ENCODE data around the gene CAB39L. TPM values are rescaled to one million over a fixed set of nuclear protein-coding genes. Genes with fewer than 3 reads are reported as not detected.
A peak's percentile ranks its signal among the peaks of the same experiment; 100 is the strongest.

Gene CAB39L
- total and polyA plus RNA-seq, 9 of the 15 experiments (the other 6 are each of a cell fraction or from before 2014, with no cell fraction given) = 1.1 to 4.2 (median 2.6) TPM

DNA sequence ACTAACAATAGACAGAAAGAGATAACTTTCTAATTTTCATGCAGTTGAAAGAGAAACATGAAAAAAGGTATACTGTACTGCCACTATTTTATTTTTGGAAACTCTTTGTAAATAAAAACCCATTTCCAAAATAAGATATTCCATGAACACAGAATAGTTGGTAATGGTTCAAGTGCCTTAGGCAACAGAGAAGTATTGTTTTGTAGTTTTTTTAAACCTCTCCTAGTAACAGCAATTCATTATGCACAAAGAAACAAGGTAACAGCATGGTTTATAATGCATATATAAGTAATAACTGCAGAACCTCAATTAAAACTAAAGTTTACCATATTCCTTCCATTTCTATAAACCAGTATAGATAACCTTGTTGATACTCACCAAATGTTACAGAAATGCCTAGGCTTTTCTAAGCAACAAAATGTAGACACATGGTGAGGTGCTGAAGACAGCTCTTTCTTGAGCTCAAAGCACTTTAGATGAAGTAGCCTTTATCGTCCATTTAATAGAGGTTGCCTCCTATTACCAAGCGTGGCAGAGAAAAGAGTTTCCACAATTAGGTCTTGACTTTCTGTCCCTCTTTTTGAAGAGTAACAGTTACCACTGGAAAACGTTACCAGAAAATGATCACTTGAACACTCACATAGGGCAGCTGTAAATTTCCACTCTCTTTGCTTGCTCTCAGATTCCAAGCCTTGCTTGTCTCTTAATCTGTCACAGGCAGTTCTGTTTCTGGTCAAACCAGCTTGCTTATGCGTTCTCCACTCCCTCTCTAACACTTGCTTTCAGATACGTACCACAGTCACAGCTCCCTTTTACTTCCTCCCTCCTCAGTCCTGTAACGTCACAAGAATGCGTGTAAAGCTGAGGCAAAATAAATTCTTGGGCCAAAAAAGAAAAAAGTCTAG lies 42.9 kb downstream of the CAB39L start (continued):
- TF ChIP-seq, protein P1, sequence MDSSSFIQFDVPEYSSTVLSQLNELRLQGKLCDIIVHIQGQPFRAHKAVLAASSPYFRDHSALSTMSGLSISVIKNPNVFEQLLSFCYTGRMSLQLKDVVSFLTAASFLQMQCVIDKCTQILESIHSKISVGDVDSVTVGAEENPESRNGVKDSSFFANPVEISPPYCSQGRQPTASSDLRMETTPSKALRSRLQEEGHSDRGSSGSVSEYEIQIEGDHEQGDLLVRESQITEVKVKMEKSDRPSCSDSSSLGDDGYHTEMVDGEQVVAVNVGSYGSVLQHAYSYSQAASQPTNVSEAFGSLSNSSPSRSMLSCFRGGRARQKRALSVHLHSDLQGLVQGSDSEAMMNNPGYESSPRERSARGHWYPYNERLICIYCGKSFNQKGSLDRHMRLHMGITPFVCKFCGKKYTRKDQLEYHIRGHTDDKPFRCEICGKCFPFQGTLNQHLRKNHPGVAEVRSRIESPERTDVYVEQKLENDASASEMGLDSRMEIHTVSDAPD (CRISPR knock-in tag; IDR thresholded peaks at IDR 0.05) = no peak
- TF ChIP-seq ZNF512 (tag; IDR thresholded peaks at IDR 0.05) = no peak
- 0 out of 2 replicates have a peak, but pooled peaks have one; percentile 21 for TF ChIP-seq POLR2A (conservative IDR thresholded peaks at IDR 0.05)
- peak; percentile 26; the same call in 1 of the 2 replicates for TF ChIP-seq NCOR1 (IDR thresholded peaks at IDR 0.05)
- TF ChIP-seq ARID1B (IDR thresholded peaks at IDR 0.05) = 0 out of 2 replicates have a peak, but pooled peaks have one; percentile 24
- TF ChIP-seq, protein P2, sequence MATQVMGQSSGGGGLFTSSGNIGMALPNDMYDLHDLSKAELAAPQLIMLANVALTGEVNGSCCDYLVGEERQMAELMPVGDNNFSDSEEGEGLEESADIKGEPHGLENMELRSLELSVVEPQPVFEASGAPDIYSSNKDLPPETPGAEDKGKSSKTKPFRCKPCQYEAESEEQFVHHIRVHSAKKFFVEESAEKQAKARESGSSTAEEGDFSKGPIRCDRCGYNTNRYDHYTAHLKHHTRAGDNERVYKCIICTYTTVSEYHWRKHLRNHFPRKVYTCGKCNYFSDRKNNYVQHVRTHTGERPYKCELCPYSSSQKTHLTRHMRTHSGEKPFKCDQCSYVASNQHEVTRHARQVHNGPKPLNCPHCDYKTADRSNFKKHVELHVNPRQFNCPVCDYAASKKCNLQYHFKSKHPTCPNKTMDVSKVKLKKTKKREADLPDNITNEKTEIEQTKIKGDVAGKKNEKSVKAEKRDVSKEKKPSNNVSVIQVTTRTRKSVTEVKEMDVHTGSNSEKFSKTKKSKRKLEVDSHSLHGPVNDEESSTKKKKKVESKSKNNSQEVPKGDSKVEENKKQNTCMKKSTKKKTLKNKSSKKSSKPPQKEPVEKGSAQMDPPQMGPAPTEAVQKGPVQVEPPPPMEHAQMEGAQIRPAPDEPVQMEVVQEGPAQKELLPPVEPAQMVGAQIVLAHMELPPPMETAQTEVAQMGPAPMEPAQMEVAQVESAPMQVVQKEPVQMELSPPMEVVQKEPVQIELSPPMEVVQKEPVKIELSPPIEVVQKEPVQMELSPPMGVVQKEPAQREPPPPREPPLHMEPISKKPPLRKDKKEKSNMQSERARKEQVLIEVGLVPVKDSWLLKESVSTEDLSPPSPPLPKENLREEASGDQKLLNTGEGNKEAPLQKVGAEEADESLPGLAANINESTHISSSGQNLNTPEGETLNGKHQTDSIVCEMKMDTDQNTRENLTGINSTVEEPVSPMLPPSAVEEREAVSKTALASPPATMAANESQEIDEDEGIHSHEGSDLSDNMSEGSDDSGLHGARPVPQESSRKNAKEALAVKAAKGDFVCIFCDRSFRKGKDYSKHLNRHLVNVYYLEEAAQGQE (IDR thresholded peaks at IDR 0.05; ENCODE audit: borderline replicate concordance) = peak; percentile 65
- TF ChIP-seq, protein P2 (CRISPR knock-in tag; IDR thresholded peaks at IDR 0.05; ENCODE audit: low read depth) = no peak
- 0 out of 2 replicates have a peak, but pooled peaks have one; percentile 7 for TF ChIP-seq CBFA2T2 (conservative IDR thresholded peaks at IDR 0.05)
- TF ChIP-seq CREM (IDR thresholded peaks at IDR 0.05; ENCODE audit: low read depth) = peak; percentile 51
- TF ChIP-seq DIDO1 (tag; IDR thresholded peaks at IDR 0.05; ENCODE audit: low read depth) = no peak
- no peak for TF ChIP-seq NCOA1 (IDR thresholded peaks at IDR 0.05; ENCODE audit: low read depth)
- no peak for TF ChIP-seq ZNF165 (CRISPR knock-in tag; IDR thresholded peaks at IDR 0.05; ENCODE audit: borderline replicate concordance)
- TF ChIP-seq MAZ (CRISPR knock-in tag; conservative IDR thresholded peaks at IDR 0.05 in 1 of 2, IDR thresholded peaks at IDR 0.05 in 1 of 2) = peak in 1 of 2 experiments; percentile 23; a peak in 1 of 4 replicates
- TF ChIP-seq CBFA2T3 (IDR thresholded peaks at IDR 0.05) = peak; percentile 42
- TF ChIP-seq, protein P3, sequence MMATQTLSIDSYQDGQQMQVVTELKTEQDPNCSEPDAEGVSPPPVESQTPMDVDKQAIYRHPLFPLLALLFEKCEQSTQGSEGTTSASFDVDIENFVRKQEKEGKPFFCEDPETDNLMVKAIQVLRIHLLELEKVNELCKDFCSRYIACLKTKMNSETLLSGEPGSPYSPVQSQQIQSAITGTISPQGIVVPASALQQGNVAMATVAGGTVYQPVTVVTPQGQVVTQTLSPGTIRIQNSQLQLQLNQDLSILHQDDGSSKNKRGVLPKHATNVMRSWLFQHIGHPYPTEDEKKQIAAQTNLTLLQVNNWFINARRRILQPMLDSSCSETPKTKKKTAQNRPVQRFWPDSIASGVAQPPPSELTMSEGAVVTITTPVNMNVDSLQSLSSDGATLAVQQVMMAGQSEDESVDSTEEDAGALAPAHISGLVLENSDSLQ (IDR thresholded peaks at IDR 0.05) = peak; percentile 16; the same call in 1 of the 2 replicates
- TF ChIP-seq PCBP2 (IDR thresholded peaks at IDR 0.05; ENCODE audit: low read depth, low read length, poor library complexity, severe bottlenecking) = no peak

Data from K562 (cell line).